GM12874 (cell line): ENCODE results near the gene INSR.

ENCODE experiments used
- CTCF ChIP-seq: IDR thresholded peaks from 2 replicates; pipeline ENCODE4 v1.5.1; 2011; ENCODE audit warnings: low read depth, mild to moderate bottlenecking, control low read depth, low read length, moderate library complexity; ENCODE audit not compliant: insufficient read depth

Gene INSR

GRCh38 chr19:7293762-7294557 is at the start of gene INSR:
INSR (minus strand) TSS chr19:7294414; CDS start chr19:7293891, 523 bp downstream.
- TF ChIP-seq CTCF: no peak

GRCh38 chr19:7342143-7342542 is 47.9 kb upstream of the INSR start:
- no peak for TF ChIP-seq CTCF

DNA sequence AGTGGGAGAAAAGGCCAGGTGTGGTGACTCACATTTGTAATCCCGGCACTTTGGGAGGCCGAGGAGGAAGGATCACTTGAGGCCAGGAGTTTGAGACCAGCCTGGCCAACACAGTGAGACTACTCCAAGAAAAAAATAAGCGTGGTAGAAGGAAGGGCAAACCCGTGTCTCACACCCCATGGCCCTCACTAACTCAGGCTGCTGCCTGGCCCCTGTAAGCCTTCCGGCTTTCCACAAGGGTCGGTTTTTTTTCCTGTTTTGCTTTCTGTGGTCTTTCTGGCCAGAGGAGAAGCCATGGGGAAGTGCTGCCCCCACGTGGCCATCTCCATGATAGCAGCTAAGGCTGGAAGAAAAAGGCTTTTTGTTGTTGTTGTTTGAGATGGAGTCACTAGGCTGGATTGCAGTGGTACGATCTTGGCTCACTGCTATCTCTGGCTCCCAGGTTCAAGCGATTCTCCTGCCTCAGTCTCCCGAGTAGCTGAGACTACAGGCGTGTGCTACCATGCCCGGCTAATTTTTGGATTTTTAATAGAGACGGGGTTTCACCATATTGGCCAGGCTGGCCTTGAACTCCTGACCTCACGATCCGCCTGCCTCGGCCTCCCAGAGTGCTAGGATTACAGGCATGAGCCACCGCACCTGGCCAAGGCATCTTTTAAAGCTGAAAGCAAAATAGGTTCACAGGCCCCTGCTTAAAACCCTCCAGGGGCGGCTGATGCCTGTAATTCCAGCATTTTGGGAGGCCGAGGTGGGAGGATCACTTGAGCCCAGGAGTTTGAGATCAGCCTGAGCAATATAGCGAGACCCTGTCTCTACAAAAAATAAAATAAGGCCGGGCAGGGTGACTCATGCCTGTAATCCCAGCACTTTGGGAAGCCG is 47.0 kb upstream of the INSR start:
- TF ChIP-seq CTCF: peak; percentile 86

- peak; percentile 35; the same call in 1 of the 2 replicates for TF ChIP-seq CTCF
Observed at GRCh38 chr19:7337380-7338194, 43.4 kb upstream of the INSR start.

GRCh38 chr19:7336321-7336973 is 42.2 kb upstream of the INSR start:
- no peak for TF ChIP-seq CTCF

DNA sequence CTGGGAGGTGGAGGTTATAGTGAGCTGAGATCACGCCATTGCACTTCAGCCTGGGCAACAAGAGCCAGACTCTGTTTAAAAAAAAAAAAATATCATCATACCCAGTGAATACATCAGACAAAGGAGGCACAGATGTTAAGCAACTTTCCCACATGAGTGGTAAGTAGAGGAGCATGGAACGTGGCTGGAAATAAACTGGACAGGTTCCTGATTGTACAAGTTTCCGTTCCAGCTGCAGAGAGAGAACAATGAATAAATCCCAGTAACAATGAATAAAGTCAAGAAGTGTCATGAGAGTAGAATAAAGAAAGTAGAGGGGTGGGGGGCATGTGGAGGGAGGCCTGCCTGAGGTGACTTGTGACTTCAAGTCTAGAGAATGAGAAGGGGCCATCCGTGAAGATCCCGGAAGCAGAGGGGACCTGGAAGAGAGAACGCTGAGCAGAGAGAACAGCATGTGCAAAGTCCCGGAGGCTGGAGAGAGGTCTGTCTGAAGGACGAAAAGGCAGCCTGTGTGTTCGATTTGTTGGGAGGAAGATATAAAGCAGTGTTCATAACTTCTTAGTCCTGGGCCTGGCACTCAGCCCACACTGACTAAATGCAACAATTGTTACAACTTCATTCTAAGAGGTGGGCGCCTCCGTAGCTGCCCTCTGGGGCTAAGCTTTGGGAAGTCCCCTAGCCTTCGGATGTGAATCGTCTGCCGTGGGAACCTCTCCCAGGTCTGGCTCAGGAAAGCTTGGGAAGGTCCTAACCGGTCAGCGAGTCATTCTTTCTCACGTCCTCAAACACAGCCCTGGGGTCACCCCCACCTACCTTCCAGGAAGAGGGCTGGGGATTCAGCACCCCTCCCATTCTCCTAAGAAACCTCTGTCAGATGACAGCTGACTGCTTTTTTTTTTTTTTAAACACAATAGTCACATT is 39.2 kb upstream of the INSR start:
- no peak for TF ChIP-seq CTCF
